IMR-90 (cell line): ENCODE results near the gene CDC14A. TPM values are rescaled to one million over a fixed set of nuclear protein-coding genes. Genes with fewer than 3 reads are reported as not detected.

Experiments
- ATAC-seq: fragments of 200-7000 bp; cut with Tn5 transposase; 2 replicates; pipeline ENCODE4 v1.9.1; 2020; ENCODE audit warnings: low read depth, mild to moderate bottlenecking, moderate library complexity
- BruUV-seq: library from RNA; stranded (reverse); fragments of 400-500 nt; replicated peaks from 2 replicates; lab custom pipeline; 2021; lab: Mats Ljungman, UMichigan
- CTCF ChIA-PET: fragments of 300-600 bp; formaldehyde crosslinking; extraction: SDS; loops from one replicate; lab custom pipeline; 2021; ENCODE audit warnings: antibody characterized with exemption; lab: Yijun Ruan, JAX
- POLR2A ChIA-PET: fragments of 300-600 bp; sonication (Branson Sonifier 250); formaldehyde crosslinking; loops from one replicate; lab custom pipeline; 2022; ENCODE audit warnings: antibody characterized with exemption; ENCODE audit not compliant: unreplicated experiment; lab: Charles Lee
- DNase-seq: peaks from one replicate; pipeline ENCODE4 v3.0.0; 2013
- H2AFZ ChIP-seq: replicated peaks from 2 replicates; pipeline ENCODE3; 2013; ENCODE audit warnings: low read length, mild to moderate bottlenecking; ENCODE audit not compliant: poor library complexity
- H2AK5ac ChIP-seq: 2 replicates; pipeline ENCODE4 v1.6.1; 2013; ENCODE audit warnings: low read depth, low read length, inconsistent platforms
- H2AK9ac ChIP-seq: replicated peaks from 2 replicates; pipeline ENCODE3; 2013; ENCODE audit warnings: mild to moderate bottlenecking, low read depth, low read length, moderate library complexity; ENCODE audit not compliant: poor library complexity
- H2BK120ac ChIP-seq: 2 replicates; pipeline ENCODE4 v1.6.1; 2013; ENCODE audit warnings: low read depth, low read length, inconsistent platforms
- H2BK15ac ChIP-seq: 3 replicates; pipeline ENCODE4 v1.6.1; 2013; ENCODE audit warnings: low read depth, low read length, inconsistent platforms
- H2BK20ac ChIP-seq: 2 replicates; pipeline ENCODE4 v1.6.1; 2013; ENCODE audit warnings: low read depth, mild to moderate bottlenecking, inconsistent platforms, low read length, moderate library complexity
- H2BK5ac ChIP-seq: 2 replicates; pipeline ENCODE4 v1.6.1; 2013; ENCODE audit warnings: mild to moderate bottlenecking, low read depth, low read length, inconsistent platforms; ENCODE audit not compliant: poor library complexity, severe bottlenecking
- H3K14ac ChIP-seq: replicated peaks from 2 replicates; pipeline ENCODE4 v1.6.1; 2013; ENCODE audit warnings: low read depth, low read length, inconsistent platforms
- H3K18ac ChIP-seq: 2 replicates; pipeline ENCODE4 v1.6.1; 2013; ENCODE audit warnings: low read depth, low read length, control low read depth
- H3K23ac ChIP-seq: 2 replicates; pipeline ENCODE4 v1.6.1; 2013; ENCODE audit warnings: low read depth, low read length, inconsistent platforms
- H3K27ac ChIP-seq: 2 replicates; pipeline ENCODE4 v1.5.1; 2013; ENCODE audit warnings: mild to moderate bottlenecking, control low read depth, low read length; ENCODE audit not compliant: insufficient read depth
- H3K27me3 ChIP-seq: 2 replicates; pipeline ENCODE4 v1.6.1; 2013; ENCODE audit warnings: low read length; ENCODE audit not compliant: control insufficient read depth, insufficient read depth
- H3K36me3 ChIP-seq: 2 replicates; pipeline ENCODE4 v1.6.1; 2013; ENCODE audit warnings: low read length, mixed read lengths; ENCODE audit not compliant: control insufficient read depth, insufficient read depth
- H3K4ac ChIP-seq: 2 replicates; pipeline ENCODE4 v1.6.1; 2013; ENCODE audit warnings: low read depth, low read length, inconsistent platforms
- H3K4me1 ChIP-seq: 2 replicates; pipeline ENCODE4 v1.6.1; 2013; ENCODE audit warnings: low read length, mixed read lengths; ENCODE audit not compliant: control insufficient read depth, insufficient read depth
- H3K4me2 ChIP-seq: 2 replicates; pipeline ENCODE4 v1.6.1; 2013; ENCODE audit warnings: low read depth, mild to moderate bottlenecking, control low read depth, low read length, moderate library complexity
- H3K4me3 ChIP-seq: 2 replicates; pipeline ENCODE4 v1.5.1; 2013; ENCODE audit warnings: low read depth, mild to moderate bottlenecking, control low read depth, low read length, moderate library complexity; ENCODE audit not compliant: insufficient read depth
- H3K56ac ChIP-seq: 2 replicates; pipeline ENCODE4 v1.6.1; 2013; ENCODE audit warnings: low read length, inconsistent platforms; ENCODE audit not compliant: insufficient read depth; ENCODE audit errors: extremely low read depth
- H3K79me1 ChIP-seq, 2 experiments: 2 replicates each; pipeline ENCODE4 v1.6.1; 2013; ENCODE audit warnings: low read length in 2 of 2, inconsistent platforms in 1 of 2, low read depth in 1 of 2
- H3K9ac ChIP-seq: 2 replicates; pipeline ENCODE4 v1.6.1; 2013; ENCODE audit warnings: low read depth, low read length, control low read depth
- H3K9me1 ChIP-seq: 2 replicates; pipeline ENCODE4 v1.6.1; 2013; ENCODE audit warnings: low read length, inconsistent platforms; ENCODE audit not compliant: insufficient read depth
- H3K9me3 ChIP-seq: 2 replicates; pipeline ENCODE4 v1.6.1; 2013; ENCODE audit warnings: low read length; ENCODE audit not compliant: control insufficient read depth, insufficient read depth
- H4K20me1 ChIP-seq: 2 replicates; pipeline ENCODE4 v1.6.1; 2013; ENCODE audit warnings: low read length, inconsistent platforms; ENCODE audit not compliant: insufficient read depth
- H4K5ac ChIP-seq: 2 replicates; pipeline ENCODE4 v1.6.1; 2013; ENCODE audit warnings: mild to moderate bottlenecking, low read depth, low read length, control low read depth
- H4K8ac ChIP-seq, 2 experiments: 2 replicates each; pipeline ENCODE4 v1.6.1; 2013; ENCODE audit warnings: low read depth in 2 of 2, low read length in 2 of 2, control low read depth in 1 of 2, inconsistent platforms in 1 of 2
- H4K91ac ChIP-seq: 2 replicates; pipeline ENCODE4 v1.6.1; 2013; ENCODE audit warnings: low read depth, low read length, inconsistent platforms; ENCODE audit not compliant: insufficient read depth
- CEBPB ChIP-seq: IDR thresholded peaks from 2 replicates; pipeline ENCODE4 v1.6.1; 2012; ENCODE audit warnings: low read depth, low read length, improper control_type of control experiment
- FOS ChIP-seq: fragments of 150-350 bp; IDR thresholded peaks from 2 replicates; pipeline ENCODE4 v1.6.1; 2016; ENCODE audit warnings: low read depth, low read length
- MAFK ChIP-seq: IDR thresholded peaks from 2 replicates; pipeline ENCODE4 v1.6.1; 2012; ENCODE audit warnings: low read depth, low read length, improper control_type of control experiment
- WGBS, 2 experiments: methylation state at CpG; one replicate each; pipeline versions ENCODE4 v1.1.5 to v1.1.7; 2013; ENCODE audit warnings: missing lambda C conversion rate in 2 of 2; ENCODE audit not compliant: insufficient read length in 1 of 2; ENCODE audit errors: extremely low coverage in 2 of 2; 5-methylcytosine and 5-hydroxymethylcytosine counted together
- dilution Hi-C: fragments of 300-500 bp; cut with HindIII; formaldehyde crosslinking; loops from one replicate; pipeline ENCODE4 v1.14.3; 2018; ENCODE audit warnings: low sequenced_read_pairs; ENCODE audit not compliant: unreplicated experiment
- in situ Hi-C: fragments of 300-500 bp; cut with MboI; formaldehyde crosslinking; loops from 3 replicates; pipeline ENCODE4 v1.14.3; 2019; ENCODE audit warnings: low sequenced_read_pairs, inconsistent platforms, mixed read lengths
- intact Hi-C: fragments of 100-400 bp; cut with micrococcal nuclease; formaldehyde crosslinking; loops from 2 replicates; pipeline ENCODE4 v1.10.0; 2022
- polyA plus RNA-seq, 3 experiments: library from polyadenylated mRNA; depleted of rRNA; stranded (reverse); fragments of >200 nt; gene quantifications; 2 replicates each; pipeline ENCODE4 v1.2.3, GENCODE V29; 2012; ENCODE audit warnings: low replicate concordance in 1 of 3
- total RNA-seq: library from RNA; depleted of rRNA; stranded (reverse); fragments of >200 nt; gene quantifications from 2 replicates; pipeline ENCODE4 v1.2.3, GENCODE V29; 2012

CDC14A gene
- total and polyA plus RNA-seq, 2 of the 4 experiments (the other 2 are of a cell fraction): 1.7 to 3.0 TPM

DNA sequence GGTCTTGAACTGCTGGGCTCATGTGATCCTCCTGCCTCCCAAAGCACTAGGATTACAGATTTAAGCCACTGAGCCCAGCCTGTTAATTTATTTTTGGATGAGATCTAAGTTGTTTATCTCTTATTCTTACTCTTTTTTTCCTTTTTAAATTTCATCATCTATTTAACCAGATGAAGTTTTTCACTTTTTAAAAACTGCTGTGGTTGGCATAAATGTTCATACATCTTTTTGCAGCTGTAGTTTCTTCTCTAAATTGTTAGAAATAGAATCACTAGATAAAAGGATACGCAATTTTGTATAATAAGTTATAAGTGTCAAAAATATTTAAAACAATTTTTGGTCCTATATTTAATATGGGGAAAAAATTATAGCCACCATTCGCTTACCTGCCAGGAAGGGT lies 105.4 kb downstream of the CDC14A start:
- no peak overlapping the region for H2BK5ac ChIP-seq
- H2BK120ac ChIP-seq: no peak overlapping the region
- in situ Hi-C loops (loop anchor here (5.0 kb wide), 1 partner anchor 650 kb away; no protein-coding TSS in a partner anchor), dilution Hi-C loops (loop anchor here (25.0 kb wide), 1 partner anchor 430 kb away; the partner anchor contains the start of genes EXTL2 and SLC30A7), intact Hi-C loops (loop anchor here (2.0 to 5.0 kb wide), 4 partner anchors 105 to 419 kb away; partner anchors contain the start of genes CDC14A and RTCA)
- H3K14ac ChIP-seq: no peak overlapping the region
- no peak overlapping the region for H2BK20ac ChIP-seq
- no peak overlapping the region for H3K27ac ChIP-seq
- WGBS, 2 experiments: no CpG with 5 or more reads among the region's 2 CpGs
- no peak overlapping the region for H3K56ac ChIP-seq
- H4K91ac ChIP-seq: no peak overlapping the region
- H3K4me3 ChIP-seq: no peak overlapping the region
- H3K4ac ChIP-seq: no peak overlapping the region
- no peaks in the 10 kb centered on the region for H3K27me3 ChIP-seq
- no peaks in the 10 kb centered on the region for H3K9me1 ChIP-seq
- BruUV-seq: no TSS peak
- POLR2A ChIA-PET: no interaction called here
- H3K36me3 ChIP-seq: no peaks in the 10 kb centered on the region
- H3K79me1 ChIP-seq: no peaks in the 10 kb centered on the region
- H3K9ac ChIP-seq: no peak overlapping the region
- no peaks in the 10 kb centered on the region for H3K9me3 ChIP-seq
- no peak overlapping the region for H4K8ac ChIP-seq
- DNase-seq: no peak
- H4K20me1 ChIP-seq: no peaks in the 10 kb centered on the region
- TF ChIP-seq CEBPB (no peak), MAFK (peak; percentile 75), FOS (no peak)
- ATAC-seq: no peak
- no peaks in the 10 kb centered on the region for H3K4me1 ChIP-seq
- no peak overlapping the region for H2BK15ac ChIP-seq
- H2AK9ac ChIP-seq: no peak overlapping the region
- no peak overlapping the region for H4K5ac ChIP-seq
- no peak overlapping the region for H3K4me2 ChIP-seq
- CTCF ChIA-PET: interaction anchor here (0.5 to 0.7 kb wide), 2 partner anchors 56 to 410 kb away, joined by 3 read pairs; no protein-coding TSS in a partner anchor
- H3K23ac ChIP-seq: no peak overlapping the region
- no peak overlapping the region for H2AFZ ChIP-seq
- H2AK5ac ChIP-seq: no peak overlapping the region
- no peak overlapping the region for H3K18ac ChIP-seq
